GM18868 (cell line): Measurements from ENCODE around the gene RFESD.
"Not testable (repeated sequence)": the region's sequence is repeated elsewhere in the genome, so short reads cannot be mapped to it uniquely, and the experiment has no call there.

ENCODE experiments used
- ATAC-seq: cut with Tn5 transposase; IDR thresholded peaks from one replicate; pipeline ENCODE4 v1.9.1; 2021; ENCODE audit warnings: mild to moderate bottlenecking, moderate library complexity; ENCODE audit not compliant: unreplicated experiment

The RFESD gene

DNA sequence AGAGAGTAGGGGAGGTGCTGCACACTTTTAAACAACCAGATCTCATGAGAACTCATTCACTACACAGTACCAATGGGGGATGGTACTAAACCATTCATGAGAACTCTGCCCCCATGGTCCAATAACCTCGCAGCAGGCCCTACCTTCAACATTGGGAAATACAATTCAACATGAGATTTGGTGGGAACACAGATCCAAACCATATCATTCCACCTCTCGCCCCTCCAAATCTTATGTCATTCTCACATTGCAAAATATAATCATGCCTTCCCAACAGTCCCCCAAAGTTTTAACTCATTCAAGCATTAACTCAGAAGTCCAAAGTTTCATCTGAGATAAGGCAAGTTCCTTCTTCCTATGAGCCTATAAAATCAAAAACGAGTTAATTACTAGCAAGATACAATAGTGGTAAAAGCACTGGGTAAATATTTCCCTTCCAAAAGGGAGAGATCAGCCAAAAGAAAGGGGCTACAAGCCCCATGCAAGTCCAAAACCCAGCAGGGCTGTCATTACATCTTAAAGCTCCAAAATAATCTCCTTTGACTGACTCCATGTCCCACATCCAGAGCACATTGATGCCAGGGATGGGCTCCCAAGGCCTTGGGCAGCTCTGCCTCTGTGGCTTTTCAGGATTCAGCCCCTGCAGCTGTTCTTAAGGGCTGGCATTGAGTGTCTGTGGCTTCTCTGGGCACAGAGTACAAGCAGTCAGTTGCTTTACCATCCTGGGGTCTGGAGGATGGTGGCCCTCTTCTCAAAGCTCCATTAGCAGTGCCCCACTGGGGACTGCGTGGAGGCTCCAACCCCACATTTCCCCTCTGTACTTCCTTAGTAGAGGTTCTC is 18.4 kb upstream of the RFESD start:
- no peak for ATAC-seq

DNA sequence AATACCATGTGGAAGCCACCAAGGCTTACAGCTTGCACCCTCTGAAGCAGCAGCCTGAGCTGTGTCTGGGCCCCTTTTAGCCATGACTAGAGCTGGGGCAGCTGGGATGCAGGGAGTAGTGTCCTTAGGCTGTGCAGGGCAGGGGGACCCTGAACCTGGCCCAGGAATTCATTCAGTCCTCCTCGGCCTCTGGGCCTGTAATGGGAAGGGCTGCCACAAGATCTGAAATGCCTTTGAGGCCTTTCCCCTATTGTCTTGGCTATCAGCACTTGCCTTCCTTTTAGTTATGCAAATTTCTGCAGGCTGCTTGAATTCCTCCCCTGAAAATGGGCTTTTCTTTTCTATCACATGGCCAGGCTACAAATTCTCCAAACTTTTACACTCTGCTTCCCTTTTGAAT is 17.6 kb upstream of the RFESD start:
- ATAC-seq: no peak

- no peak for ATAC-seq
Measured at GRCh38 chr5:95630394-95630917, 16.1 kb upstream of the RFESD start.

- peak; percentile 14 for ATAC-seq
Measured at GRCh38 chr5:95631255-95631958, 15.2 kb upstream of the RFESD start.

GRCh38 chr5:95631991-95632675 is 14.4 kb upstream of the RFESD start:
- ATAC-seq: peak; percentile 94

- not testable (repeated sequence) for ATAC-seq
Measured at GRCh38 chr5:95632942-95633341, 13.6 kb upstream of the RFESD start.

DNA sequence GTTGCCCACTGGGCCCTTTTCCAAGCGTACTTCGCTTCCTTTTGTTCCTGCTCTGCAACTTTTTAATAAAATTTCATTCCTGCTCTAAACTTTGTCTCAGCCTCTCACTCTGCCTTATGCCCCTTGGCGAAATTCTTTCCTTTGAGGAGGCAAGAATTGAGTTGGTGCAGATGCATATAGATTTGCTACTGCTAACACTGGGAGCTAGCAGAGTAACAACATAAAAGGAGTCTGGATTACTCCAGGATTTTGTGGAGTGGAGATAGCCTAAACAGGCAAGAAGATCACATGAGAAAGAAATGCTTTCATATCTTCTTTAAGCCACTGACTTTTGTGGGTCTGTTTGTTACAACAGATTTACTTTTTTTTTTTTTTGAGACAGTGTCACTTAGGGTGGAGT is 12.9 kb upstream of the RFESD start:
- no peak for ATAC-seq

DNA sequence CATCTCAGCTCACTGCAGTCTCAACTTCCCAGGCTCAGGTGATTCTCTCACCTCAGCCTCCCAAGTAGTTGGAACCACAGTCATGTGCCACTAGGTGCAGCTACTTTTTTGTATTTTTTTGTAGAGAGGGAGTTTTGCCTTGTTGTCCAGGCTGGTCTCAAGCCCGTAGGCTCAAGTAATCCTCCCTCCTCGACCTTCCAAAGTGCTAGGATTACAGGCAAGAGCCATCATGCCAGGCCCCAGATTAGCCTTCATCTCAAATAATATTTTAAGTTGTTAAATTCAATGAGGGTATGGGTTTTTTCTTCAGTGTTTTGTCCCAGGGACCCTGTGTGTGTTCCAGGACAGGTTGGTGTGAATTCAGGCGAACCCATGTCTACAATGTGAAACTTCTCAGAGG is 12.5 kb upstream of the RFESD start:
- no peak for ATAC-seq

GRCh38 chr5:95638632-95639031 is 7.9 kb upstream of the RFESD start:
- no peak for ATAC-seq

DNA sequence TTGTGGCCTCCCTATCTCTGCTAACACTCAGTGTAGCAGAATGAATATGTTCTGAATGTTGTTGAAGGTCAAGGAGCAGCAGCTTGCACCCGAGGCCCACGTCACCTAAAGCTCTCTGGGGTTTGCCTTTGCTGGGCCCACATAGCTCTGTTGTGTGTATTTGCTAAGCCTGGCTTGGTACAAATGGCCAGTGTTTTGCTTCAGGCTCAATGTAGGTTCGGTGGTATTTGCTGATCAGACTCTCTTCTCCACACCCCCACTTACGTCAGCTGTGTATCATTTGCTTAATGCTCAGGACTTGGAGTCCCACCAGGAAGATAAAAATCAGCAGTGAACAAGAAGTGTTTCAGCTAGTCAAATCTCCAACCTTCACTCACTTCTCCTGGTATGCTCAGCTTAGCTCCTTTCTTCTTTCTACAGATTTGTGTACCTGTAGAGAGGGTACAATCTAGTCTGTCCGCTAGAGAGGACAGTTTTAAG is 4.8 kb upstream of the RFESD start:
- no peak for ATAC-seq

DNA sequence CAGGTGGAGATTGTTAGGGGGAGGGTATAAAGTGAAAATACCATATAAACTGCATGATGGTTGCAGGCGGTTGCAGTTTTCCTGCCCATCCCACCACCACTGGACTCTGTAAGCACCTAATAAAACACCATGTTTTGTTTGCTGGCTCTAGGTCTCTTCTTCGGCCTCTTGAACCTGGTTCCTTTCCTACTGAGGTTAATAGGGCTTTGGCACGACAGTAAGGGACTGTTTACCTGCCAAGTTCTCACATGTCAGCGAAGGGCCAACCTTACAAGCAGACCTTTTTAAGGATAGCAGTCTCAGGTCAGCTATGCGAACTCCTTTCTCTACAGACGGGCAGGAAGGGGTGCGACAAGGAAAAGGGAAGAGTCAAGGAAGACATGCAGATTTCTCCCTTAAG is 3.4 kb upstream of the RFESD start:
- ATAC-seq: no peak

DNA sequence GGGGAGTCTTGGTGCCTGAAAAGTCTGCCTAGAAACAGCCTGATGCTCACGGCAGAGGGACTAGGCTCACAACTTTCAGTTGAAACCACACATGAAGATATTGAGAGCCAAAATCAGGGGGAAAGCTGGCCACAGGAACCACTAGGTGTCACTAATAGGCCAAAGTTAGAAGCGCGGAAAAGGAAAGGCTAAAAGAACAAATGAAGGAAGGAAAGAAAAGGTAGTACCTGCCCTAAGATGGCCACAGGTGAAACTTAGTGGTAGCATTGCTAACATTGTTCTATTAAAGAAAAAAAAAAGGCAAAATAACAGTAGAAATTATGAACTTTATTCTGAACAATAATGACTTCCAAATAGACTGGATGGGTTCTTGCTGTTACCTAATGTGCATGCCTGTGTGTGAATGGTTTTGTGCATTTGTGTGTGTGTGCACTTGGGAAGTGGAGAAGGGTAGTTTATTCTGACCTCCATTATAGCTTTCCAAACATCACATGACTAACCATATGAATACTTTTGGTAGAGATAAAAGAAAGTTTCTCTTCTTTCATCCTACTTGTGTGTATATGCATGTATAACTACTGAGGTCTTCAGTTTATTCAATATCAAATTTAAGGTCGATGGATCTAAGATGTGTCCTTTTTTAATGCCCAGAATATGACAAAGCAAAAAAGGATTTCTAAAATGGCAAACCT is 2.1 kb upstream of the RFESD start:
- peak; percentile 51 for ATAC-seq

DNA sequence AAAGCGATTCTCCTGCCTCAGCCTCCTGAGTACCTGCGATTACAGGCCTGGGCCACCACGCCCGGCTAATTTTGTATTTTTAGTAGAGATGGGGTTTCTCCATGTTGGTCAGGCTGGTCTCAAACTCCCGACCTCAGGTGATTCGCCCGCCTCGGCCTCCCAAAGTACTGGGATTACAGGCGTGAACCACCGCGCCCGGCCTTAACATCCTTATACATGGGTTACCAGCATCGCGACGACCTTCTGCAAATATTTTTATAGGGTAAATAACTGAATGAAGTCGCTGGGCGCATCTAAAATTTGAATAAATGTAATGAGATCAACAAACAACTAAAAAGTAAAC is 380 bp upstream of the RFESD start:
- not testable (repeated sequence) for ATAC-seq

DNA sequence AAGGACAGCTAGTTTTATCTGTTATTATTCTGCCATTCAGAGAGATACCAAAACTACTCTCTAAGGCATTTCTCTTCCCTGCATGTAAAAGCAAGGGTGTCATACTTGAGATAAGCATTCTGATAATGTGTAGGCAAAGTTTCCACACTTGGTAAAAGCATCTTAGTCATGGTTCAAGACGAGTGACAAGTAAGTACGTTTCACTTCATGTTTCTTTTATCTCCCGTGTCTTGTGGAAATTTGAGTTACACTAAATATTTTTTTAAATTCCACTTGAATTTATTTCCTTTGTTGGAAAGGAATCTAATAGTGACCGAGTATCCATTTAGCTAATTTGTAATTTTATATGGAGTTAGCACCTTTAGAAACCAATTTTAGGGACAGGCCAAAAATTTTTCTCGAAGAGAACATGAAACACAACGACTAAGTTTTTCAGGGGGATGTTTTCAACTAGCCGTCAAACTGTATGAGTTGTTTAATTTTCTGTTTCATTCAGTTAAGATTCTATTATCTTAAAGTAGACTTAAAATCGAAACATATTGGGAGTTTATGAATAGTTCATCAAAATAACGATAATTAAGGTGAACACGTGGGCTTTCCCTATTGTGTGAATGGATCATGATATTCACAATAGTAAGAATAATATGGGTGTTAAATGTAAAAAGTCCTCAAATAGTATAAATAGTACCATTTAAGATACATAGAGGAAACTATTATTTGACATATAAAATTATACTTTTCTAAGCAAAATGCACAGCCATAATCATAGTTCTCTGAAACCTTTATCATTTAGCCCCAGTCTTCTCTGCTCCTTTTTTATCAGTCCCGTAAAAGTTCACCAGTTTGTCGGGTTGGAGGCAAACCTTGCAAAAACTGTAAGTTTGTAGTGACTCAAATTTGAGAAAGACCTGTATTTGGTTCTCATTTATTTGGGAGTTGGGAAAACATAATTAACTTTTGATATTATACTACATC is 1.6 kb downstream of the RFESD start:
- no peak for ATAC-seq

DNA sequence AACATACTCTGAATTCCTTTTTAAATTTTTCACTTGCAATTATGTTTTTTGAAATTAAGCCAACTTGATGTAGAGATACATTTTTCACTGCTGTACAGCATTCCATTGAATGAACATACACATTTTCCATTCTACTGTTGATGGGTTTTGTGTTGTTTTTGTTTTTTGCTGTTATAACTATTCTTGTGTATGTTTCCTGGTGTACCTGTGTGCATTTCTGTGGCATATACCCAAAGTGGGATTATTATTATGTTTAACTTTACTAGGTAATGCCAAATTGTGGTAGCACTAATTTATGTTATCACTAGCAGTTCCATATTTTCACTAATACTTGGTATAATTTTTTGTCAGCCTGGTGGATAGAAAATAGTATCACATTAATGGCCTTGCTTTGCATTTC is 2.7 kb downstream of the RFESD start:
- ATAC-seq: no peak

DNA sequence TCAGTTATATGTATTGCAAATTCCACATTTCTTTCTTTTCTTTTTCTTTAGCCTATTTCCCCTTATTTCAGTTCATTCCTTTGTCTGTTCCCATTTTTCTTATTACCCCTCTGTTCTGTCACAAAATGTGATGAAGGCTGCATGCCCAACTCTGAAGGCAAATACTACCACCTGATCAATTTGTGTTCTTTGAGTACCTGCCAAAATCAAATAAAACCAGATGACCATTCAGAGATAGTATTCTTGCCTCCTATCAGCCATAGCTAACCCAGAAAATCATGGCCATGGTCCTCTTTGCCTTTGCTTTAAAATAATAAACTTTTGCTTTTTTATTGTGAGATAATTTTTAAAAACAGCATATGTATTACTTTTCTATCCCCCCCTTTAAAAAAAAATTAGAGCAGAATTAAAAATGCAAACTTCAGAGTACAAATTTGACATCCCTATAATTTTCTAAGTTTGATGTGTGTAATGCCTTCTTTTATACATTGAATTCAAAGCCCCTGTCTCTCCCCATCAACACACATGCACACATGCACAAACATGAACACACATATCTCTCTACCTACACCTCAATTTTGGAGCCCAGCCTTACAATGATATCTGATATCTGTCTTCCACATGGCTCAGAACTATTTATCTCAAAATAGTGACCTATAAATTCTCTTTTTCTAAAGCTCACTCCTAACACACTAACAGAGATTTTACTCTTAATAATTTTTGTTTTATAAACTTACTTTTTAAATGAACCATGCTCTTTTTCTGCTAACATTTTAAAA is 3.5 kb downstream of the RFESD start:
- ATAC-seq: no peak

GRCh38 chr5:95652849-95653248 is 6.3 kb downstream of the RFESD start:
- ATAC-seq: no peak

DNA sequence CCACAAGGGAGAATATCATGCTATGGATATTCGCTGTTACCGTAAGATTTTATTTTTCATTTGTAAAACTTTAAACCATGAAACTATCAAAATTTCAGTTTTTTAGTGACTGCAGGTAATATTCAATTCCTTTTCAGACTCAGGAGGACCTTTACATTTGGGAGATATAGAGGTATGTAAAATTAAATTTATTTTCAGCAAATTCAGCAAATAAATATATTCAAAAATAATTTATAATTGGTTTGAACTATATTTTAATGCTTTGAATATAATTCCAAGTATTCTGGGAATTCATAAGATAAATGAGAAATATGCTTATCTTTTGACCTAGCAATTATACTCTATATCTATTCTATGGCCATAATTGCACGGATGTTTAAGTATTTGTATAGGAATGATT is 7.6 kb downstream of the RFESD start:
- ATAC-seq: no peak

DNA sequence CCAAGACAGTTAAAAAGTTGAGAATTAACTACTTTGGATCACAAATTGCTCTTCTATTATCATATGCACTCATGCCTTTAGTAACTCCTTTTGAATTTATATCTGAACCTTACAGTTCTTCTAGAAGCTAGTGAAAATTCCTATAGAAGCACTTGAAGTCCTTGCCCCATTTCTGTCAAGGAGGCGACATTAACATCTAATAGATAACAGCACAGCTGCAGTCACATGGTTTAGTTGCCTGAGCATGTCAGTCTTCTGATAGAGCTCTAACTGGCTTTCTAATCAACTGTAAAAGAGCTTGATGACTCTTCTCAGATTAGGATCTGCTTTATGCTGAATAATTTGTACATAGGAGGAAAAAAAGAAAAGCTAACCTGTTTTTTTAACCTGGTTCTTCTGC is 9.0 kb downstream of the RFESD start:
- no peak for ATAC-seq
